ENCODE results near the gene FAM222A.

GRCh38 chr12:109682708-109683060 is 30.9 kb upstream of the FAM222A start:
- TF ChIP-seq CTCF (IDR thresholded peaks at IDR 0.05; ENCODE audit: control extremely low read depth in 1 of 3, insufficient read depth in 1 of 3, low read depth in 1 of 3, low read length in 3 of 3), result no peak
- TF ChIP-seq NRF1 (IDR thresholded peaks at IDR 0.05; ENCODE audit: low read depth, low read length), result no peak
- no peak for TF ChIP-seq TBP (IDR thresholded peaks at IDR 0.05; ENCODE audit: low read depth, low read length)
- no peak for TF ChIP-seq HDAC2 (IDR thresholded peaks at IDR 0.05; ENCODE audit: borderline replicate concordance in 1 of 2, low read depth in 2 of 2, low read length in 2 of 2)
- TF ChIP-seq EP300 (IDR thresholded peaks at IDR 0.05; ENCODE audit: borderline replicate concordance in 1 of 2, low read depth in 2 of 2, low read length in 2 of 2), result no peak
- no peak for TF ChIP-seq TCF12 (IDR thresholded peaks at IDR 0.05; ENCODE audit: low read depth, low read length)
- TF ChIP-seq BCL11A (IDR thresholded peaks at IDR 0.05; ENCODE audit: low read depth in 2 of 2, low read length in 2 of 2), result no peak
- no peak for TF ChIP-seq POLR2AphosphoS5 (IDR thresholded peaks at IDR 0.05; ENCODE audit: low read depth, low read length)
- no peak for TF ChIP-seq RAD21 (IDR thresholded peaks at IDR 0.05 in 1 of 2, conservative IDR thresholded peaks at IDR 0.05 in 1 of 2; ENCODE audit: low read depth in 2 of 2, low read length in 2 of 2)
- no peak for TF ChIP-seq JUN (IDR thresholded peaks at IDR 0.05; ENCODE audit: low read depth, low read length)
- no peak for TF ChIP-seq EZH2 (IDR thresholded peaks at IDR 0.05; ENCODE audit: low read depth, low read length, severe bottlenecking)
- TF ChIP-seq JUND (IDR thresholded peaks at IDR 0.05; ENCODE audit: low read length), result no peak
- no peak for TF ChIP-seq CREB1 (IDR thresholded peaks at IDR 0.05)
